Measurements from ENCODE around the gene NUDT1.

NUDT1 gene

GRCh38 chr7:2224934-2225333 lies 17.1 kb upstream of the NUDT1 start:
- DNase-seq (ENCODE audit: low read depth) = no peak

- DNase-seq (ENCODE audit: low read depth) = no peak
These were observed 16.7 kb upstream of the NUDT1 start for GRCh38 chr7:2225336-2225735.

GRCh38 chr7:2225830-2226229 lies 16.2 kb upstream of the NUDT1 start:
- DNase-seq (ENCODE audit: low read depth) = no peak

- DNase-seq (ENCODE audit: low read depth) = no peak
These were observed 14.3 kb upstream of the NUDT1 start for GRCh38 chr7:2227699-2228098.

GRCh38 chr7:2228921-2229320 lies 13.1 kb upstream of the NUDT1 start:
- no peak for DNase-seq (ENCODE audit: low read depth)

- no peak for DNase-seq (ENCODE audit: low read depth)
These were observed 12.6 kb upstream of the NUDT1 start for GRCh38 chr7:2229467-2229866.

- no peak for DNase-seq (ENCODE audit: low read depth)
These were observed 11.8 kb upstream of the NUDT1 start for GRCh38 chr7:2230226-2230625.

GRCh38 chr7:2230882-2231281 lies 11.1 kb upstream of the NUDT1 start:
- no peak for DNase-seq (ENCODE audit: low read depth)

GRCh38 chr7:2231992-2232765 lies 9.8 kb upstream of the NUDT1 start:
- DNase-seq (ENCODE audit: low read depth) = no peak

GRCh38 chr7:2232766-2233520 lies 9.1 kb upstream of the NUDT1 start, which contains the start of gene MAD1L1:
Gene MAD1L1, minus strand, starts transcription at chr7:2232945. Its CDS starts 2,812 bp downstream, at chr7:2230133.
- peak; percentile 83 for DNase-seq (ENCODE audit: low read depth)

- no peak for DNase-seq (ENCODE audit: low read depth)
These were observed 8.1 kb upstream of the NUDT1 start for GRCh38 chr7:2233926-2234325.

- no peak for DNase-seq (ENCODE audit: low read depth)
These were observed 4.9 kb upstream of the NUDT1 start for GRCh38 chr7:2237109-2237602.

- no peak for DNase-seq (ENCODE audit: low read depth)
These were observed 2.8 kb upstream of the NUDT1 start for GRCh38 chr7:2239242-2239641.

GRCh38 chr7:2242541-2243429 lies 759 bp downstream of the NUDT1 start:
- peak; percentile 29 for DNase-seq (ENCODE audit: low read depth)

- DNase-seq (ENCODE audit: low read depth) = no peak
These were observed 1.4 kb downstream of the NUDT1 start for GRCh38 chr7:2243458-2243857.

- no peak for DNase-seq (ENCODE audit: low read depth)
These were observed 2.5 kb downstream of the NUDT1 start for GRCh38 chr7:2244404-2244995.

GRCh38 chr7:2245883-2246675 lies 4.1 kb downstream of the NUDT1 start:
- no peak for DNase-seq (ENCODE audit: low read depth)

GRCh38 chr7:2247141-2247995 lies 5.3 kb downstream of the NUDT1 start:
- DNase-seq (ENCODE audit: low read depth) = no peak

GRCh38 chr7:2248984-2249694 lies 7.1 kb downstream of the NUDT1 start:
- DNase-seq (ENCODE audit: low read depth) = peak; percentile 95

All from amniotic epithelial cell (primary cell).